ENCODE results near the gene CSF1R.

DNA sequence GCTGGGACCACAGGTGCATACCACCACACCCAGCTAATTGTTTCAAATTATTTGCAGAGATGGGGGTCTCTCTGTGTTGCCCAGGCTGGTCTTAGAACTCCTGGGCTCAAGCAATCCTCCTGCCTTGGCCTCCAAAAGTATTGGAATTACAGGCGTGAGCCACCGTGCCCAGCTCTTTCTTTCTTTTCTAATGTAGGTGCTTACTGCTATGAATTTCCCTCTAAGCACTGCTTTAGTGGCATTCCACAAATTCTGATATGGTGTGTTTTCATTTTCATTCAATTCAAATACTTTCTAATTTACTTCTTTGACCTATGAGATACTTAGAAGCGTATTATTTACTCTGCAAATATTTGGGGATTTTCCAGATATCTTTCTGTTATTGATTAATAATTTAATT lies 70.9 kb downstream of the CSF1R start:
- TF ChIP-seq, protein P1, sequence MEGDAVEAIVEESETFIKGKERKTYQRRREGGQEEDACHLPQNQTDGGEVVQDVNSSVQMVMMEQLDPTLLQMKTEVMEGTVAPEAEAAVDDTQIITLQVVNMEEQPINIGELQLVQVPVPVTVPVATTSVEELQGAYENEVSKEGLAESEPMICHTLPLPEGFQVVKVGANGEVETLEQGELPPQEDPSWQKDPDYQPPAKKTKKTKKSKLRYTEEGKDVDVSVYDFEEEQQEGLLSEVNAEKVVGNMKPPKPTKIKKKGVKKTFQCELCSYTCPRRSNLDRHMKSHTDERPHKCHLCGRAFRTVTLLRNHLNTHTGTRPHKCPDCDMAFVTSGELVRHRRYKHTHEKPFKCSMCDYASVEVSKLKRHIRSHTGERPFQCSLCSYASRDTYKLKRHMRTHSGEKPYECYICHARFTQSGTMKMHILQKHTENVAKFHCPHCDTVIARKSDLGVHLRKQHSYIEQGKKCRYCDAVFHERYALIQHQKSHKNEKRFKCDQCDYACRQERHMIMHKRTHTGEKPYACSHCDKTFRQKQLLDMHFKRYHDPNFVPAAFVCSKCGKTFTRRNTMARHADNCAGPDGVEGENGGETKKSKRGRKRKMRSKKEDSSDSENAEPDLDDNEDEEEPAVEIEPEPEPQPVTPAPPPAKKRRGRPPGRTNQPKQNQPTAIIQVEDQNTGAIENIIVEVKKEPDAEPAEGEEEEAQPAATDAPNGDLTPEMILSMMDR (tag by site-specific recombination; IDR thresholded peaks at IDR 0.05): no peak
- TF ChIP-seq ZNF221 (tag by site-specific recombination; IDR thresholded peaks at IDR 0.05; ENCODE audit: borderline replicate concordance) (no peak), KLF16 (tag by site-specific recombination; IDR thresholded peaks at IDR 0.05) (no peak), ZNF248 (tag by site-specific recombination; IDR thresholded peaks at IDR 0.05) (no peak), ZNF837 (tag by site-specific recombination; IDR thresholded peaks at IDR 0.05) (no peak)
- TF ChIP-seq, protein P2, sequence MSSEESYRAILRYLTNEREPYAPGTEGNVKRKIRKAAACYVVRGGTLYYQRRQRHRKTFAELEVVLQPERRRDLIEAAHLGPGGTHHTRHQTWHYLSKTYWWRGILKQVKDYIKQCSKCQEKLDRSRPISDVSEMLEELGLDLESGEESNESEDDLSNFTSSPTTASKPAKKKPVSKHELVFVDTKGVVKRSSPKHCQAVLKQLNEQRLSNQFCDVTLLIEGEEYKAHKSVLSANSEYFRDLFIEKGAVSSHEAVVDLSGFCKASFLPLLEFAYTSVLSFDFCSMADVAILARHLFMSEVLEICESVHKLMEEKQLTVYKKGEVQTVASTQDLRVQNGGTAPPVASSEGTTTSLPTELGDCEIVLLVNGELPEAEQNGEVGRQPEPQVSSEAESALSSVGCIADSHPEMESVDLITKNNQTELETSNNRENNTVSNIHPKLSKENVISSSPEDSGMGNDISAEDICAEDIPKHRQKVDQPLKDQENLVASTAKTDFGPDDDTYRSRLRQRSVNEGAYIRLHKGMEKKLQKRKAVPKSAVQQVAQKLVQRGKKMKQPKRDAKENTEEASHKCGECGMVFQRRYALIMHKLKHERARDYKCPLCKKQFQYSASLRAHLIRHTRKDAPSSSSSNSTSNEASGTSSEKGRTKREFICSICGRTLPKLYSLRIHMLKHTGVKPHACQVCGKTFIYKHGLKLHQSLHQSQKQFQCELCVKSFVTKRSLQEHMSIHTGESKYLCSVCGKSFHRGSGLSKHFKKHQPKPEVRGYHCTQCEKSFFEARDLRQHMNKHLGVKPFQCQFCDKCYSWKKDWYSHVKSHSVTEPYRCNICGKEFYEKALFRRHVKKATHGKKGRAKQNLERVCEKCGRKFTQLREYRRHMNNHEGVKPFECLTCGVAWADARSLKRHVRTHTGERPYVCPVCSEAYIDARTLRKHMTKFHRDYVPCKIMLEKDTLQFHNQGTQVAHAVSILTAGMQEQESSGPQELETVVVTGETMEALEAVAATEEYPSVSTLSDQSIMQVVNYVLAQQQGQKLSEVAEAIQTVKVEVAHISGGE (tag by site-specific recombination; conservative IDR thresholded peaks at IDR 0.05; ENCODE audit: low read depth): no peak
- TF ChIP-seq, protein P3, sequence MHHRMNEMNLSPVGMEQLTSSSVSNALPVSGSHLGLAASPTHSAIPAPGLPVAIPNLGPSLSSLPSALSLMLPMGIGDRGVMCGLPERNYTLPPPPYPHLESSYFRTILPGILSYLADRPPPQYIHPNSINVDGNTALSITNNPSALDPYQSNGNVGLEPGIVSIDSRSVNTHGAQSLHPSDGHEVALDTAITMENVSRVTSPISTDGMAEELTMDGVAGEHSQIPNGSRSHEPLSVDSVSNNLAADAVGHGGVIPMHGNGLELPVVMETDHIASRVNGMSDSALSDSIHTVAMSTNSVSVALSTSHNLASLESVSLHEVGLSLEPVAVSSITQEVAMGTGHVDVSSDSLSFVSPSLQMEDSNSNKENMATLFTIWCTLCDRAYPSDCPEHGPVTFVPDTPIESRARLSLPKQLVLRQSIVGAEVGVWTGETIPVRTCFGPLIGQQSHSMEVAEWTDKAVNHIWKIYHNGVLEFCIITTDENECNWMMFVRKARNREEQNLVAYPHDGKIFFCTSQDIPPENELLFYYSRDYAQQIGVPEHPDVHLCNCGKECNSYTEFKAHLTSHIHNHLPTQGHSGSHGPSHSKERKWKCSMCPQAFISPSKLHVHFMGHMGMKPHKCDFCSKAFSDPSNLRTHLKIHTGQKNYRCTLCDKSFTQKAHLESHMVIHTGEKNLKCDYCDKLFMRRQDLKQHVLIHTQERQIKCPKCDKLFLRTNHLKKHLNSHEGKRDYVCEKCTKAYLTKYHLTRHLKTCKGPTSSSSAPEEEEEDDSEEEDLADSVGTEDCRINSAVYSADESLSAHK (tag by site-specific recombination; IDR thresholded peaks at IDR 0.05): no peak

Data from HEK293 (cell line).